GM19023 (cell line): ENCODE results near the gene DUSP22.
"Not testable (repeated sequence)": the region's sequence is repeated elsewhere in the genome, so short reads cannot be mapped to it uniquely, and the experiment has no call there.

ENCODE experiments used
- ATAC-seq: cut with Tn5 transposase; IDR thresholded peaks from one replicate; pipeline ENCODE4 v1.9.1; 2021; ENCODE audit warnings: mild to moderate bottlenecking, moderate library complexity; ENCODE audit not compliant: unreplicated experiment

The DUSP22 gene

DNA sequence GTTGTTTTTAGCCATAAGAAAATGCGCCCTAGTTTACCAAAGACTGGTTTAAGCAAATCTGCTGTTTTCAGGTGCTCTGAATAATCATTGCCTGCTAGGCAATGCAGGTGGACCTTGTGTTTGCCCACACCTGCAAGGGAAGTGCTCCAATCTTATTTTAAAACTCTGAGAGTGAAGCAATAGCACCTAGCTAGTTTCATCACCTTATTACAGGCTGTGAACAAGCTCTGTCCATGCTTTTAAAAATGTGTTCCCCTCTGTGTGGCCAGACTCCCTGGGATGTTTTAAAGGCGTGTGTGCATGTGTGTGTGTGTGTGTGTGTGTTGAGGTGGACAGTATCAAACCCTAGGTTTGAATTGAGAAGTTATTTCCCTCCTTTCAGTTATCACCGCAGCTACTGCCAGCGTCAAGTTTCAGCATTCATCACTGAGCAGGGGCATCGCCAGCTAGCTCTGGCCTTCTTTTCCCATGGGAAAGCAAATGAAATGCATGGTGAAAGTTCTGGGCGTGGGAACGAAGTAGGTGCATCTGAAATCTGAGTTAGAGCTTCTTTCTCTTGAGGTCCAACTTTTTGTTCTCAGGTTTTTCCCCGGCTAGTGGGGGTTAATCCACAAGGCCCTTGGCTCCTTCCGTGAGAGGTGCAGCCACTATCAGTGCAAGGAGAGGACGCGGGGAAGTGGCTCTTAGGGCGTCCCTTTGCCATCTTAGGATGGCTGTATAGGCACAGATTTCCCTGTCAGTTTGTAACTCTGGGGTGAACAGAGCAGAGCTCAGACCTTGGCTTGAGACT is 30.8 kb downstream of the DUSP22 start:
- ATAC-seq, result no peak

DNA sequence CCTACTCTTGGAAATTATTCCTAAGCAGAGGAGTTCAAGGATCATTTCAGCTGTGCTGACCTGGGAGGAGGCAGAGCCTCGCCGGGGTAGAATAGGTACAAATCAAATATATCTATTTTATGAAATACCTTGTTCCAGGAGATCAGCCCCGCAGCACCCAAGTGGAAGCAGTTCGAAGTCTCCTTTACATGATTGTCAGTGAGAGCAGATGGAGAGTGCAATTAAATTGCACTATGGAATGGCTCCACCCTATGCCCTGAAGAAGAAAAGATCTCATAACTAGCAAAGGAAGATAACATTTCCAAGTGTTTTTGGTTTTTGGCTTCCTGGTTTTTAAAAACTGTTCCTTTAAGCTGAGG is 31.4 kb downstream of the DUSP22 start:
- ATAC-seq, result no peak

DNA sequence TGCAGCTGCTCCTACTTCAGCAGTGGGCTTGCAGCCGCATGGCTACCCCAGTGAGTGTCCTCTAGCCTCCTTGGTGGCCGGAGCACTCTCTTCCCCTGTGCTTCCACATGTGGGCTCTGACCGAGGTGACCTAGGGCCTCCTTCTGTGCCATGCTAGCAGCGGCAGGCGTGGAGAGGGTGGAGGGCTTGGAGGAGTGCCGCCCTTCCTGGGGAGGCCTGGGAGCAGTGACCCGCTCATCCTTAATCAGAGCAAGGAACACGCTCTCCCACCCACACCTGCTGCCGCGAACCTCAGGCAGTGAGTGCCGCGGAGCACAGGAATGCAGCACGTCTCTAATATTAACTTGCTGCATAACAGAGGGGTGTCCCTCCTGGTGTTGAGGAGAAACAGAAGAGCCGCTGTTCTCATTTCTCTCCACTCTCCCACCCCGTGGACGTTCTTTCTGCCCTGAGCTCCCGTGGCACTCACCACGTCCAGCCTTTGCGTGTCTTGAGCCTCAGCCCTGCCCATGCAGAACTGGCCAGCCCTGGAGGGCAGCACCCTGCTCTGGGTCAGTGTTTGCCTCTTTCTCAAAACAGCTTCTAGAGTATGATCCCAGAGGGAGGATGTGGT is 31.9 kb downstream of the DUSP22 start:
- no peak for ATAC-seq

DNA sequence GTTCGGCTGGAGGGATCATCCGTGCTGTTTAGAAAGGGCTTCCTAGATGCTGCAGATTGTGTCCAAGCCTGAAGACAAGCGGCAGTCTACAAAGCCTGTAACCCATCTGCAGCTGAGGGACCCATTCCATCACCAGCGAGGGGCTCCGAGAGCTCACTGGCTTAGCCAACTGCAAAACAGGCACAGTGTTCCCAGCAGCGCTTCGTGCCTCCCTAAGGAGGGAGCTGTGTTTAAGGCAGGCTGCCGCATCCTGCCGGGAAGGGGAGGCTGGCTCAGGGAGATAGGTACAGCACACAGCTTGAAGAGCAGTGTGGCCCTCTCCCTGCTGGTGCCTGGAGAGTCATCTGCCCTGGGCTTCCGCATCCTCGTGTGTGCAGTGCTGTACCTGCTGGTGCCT is 32.4 kb downstream of the DUSP22 start:
- no peak for ATAC-seq

DNA sequence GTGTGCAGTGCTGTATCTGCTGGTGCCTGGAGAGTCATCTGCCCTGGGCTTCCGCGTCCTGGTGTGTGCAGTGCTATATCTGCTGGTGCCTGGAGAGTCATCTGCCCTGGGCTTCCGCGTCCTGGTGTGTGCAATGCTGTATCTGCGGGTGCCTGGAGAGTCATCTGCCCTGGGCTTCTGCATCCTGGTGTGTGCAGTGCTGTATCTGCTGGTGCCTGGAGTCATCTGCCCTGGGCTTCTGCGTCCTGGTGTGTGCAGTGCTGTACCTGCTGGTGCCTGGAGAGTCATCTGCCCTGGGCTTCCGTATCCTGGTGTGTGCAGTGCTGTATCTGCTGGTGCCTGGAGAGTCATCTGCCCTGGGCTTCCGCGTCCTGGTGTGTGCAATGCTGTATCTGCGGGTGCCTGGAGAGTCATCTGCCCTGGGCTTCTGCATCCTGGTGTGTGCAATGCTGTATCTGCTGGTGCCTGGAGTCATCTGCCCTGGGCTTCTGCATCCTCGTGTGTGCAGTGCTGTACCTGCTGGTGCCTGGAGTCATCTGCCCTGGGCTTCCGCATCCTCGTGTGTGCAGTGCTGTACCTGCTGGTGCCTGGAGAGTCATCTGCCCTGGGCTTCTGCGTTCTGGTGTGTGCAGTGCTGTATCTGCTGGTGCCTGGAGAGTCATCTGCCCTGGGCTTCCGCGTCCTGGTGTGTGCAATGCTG is 33.0 kb downstream of the DUSP22 start:
- not testable (repeated sequence) for ATAC-seq

DNA sequence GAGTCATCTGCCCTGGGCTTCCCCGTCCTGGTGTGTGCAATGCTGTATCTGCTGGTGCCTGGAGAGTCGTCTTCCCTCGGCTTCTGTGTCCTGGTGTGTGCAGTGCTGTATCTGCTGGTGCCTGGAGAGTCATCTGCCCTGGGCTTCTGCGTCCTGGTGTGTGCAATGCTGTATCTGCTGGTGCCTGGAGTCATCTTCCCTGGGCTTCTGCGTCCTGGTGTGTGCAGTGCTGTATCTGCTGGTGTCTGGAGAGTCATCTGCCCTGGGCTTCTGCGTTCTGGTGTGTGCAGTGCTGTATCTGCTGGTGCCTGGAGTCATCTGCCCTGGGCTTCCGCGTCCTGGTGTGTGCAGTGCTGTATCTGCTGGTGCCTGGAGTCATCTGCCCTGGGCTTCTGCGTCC is 33.8 kb downstream of the DUSP22 start:
- not testable (repeated sequence) for ATAC-seq

DNA sequence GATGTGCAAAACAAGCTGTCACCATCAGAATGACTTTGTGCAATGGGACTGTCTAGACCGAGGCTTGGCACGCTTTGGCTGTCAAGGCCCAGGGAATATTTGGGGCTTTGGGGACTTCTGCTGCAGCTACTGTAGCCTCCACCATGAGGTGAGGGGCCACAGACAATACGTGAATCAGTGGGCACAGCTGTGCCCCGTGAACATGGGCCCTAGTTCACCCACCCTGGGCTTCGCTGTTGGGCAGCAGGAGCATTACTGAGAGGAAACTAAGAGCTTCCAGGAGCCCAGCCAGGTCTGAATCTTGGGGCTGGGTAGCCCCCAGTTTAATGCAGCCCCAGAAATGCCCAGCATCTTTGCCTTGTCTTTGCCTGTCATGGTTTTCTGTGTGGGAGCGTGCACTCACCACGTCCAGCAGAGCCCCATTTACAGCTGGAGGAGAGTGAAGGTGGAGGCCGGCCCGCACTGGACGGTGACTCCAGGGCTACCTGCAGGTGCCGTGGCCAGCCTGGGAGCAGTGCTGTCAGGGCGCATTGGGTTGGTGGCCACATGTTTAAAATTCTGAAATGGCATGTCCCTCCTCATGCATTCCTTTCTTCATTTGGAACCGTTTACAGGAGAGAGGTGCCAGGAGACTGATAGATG is 34.7 kb downstream of the DUSP22 start:
- ATAC-seq, result no peak

DNA sequence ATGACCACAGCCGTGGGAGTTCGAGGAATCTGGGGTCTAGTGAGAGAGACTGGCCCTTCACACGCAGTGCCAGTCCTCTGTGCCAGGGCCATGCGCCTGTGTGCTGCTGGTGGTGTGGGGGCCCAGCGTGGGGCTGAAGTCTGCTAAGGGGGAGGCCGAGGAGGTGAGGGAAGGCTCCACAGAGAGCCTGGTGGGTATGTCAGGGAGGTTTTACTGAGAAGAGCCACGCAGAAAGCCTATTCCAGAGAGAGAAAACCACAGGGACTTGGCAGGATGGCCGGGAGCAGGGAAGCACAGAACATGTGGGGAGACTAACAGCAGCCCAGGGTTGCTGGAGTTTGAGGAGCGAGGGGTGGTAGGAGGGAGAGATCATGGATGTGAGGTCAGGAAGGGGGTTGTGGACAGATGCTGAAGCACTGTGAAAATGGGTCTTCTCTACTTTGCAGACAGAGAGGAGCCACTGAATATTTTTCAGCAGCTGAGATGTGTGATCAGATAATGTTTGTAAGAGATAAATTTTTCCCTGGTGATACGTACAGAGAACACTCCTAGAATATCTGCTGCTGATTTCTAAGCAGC is 35.3 kb downstream of the DUSP22 start:
- no peak for ATAC-seq

DNA sequence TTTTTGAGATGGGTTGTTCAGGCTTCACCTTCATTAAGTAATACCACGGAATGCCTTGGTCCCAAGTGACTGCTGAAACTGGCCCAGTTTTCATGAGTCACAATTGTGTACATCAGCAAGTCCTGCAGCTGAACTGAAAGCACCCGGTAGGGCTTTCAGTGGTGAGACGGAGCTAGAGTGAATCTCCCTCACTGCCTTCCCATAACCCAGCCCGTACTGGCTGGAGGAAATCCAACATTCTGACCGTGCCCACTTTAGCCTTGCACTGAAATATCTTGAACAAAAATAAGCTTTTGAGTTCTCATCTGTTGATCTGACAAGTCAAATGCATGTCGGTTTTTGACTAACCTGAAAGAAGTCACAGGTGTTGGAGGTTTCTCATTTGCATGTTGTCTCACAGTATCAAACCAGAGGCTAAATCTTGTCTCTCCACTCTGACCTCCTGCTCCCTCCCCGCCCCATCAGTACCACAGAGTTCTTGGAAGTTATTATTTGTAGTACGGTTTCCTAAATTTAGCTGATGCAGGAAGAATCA is 35.9 kb downstream of the DUSP22 start:
- ATAC-seq, result peak; percentile 63

DNA sequence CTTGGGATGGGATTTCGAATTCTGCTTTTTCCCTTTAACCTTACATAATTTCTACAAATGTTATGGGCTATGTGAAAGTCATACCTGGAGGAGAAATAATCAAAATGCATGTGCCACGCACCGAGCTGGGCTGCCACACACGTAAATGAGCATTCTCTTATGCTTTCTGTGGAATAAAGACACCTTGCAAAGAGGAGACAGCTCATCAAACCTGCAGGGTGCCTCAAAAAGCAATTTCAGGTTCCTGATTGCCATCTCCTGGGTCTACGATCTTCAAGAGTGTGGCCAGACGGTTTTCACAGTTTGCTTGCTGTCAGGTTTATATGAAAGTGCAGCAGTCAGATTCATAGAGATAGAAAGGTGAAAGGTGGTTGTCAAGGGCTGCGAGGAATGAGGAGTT is 36.6 kb downstream of the DUSP22 start:
- no peak for ATAC-seq

DNA sequence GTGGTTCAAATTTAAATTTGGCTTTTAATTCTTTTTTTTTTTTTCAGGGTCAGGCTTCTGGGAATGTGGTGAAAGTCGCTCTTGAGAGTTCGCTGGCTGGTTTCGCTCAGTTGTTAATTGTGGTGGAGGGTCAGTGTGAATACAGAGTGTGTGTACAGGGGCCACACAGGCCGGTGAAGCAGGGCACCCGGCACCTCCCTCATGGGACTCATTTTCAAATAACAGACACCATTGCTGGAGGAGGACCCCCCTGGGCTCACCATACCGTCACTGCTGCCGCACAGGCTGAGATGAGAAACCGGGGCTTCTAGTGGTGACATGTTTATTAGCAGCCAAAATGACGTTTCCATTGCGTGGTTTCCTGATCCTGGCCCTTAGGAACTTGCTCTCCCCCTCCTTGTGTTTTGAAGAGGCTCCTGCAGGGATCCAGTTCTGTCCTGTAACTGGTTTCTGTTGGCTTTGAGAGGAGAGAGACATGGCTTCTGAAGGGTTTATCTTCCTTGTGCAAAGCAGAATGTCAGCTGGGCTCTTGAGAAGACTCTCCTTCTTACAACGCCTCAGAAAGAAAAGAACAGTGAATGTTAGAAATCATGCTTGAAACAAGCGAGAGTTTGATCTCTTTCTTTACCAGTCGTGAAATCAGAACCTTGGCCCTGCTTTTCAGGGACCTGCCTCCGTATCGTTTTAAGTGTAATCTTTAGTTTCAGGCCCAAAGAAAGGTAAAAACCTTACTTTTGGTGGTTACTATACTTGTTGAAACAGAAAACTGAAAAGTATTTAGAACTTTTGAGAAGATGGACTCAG is 37.8 kb downstream of the DUSP22 start:
- ATAC-seq, result no peak

DNA sequence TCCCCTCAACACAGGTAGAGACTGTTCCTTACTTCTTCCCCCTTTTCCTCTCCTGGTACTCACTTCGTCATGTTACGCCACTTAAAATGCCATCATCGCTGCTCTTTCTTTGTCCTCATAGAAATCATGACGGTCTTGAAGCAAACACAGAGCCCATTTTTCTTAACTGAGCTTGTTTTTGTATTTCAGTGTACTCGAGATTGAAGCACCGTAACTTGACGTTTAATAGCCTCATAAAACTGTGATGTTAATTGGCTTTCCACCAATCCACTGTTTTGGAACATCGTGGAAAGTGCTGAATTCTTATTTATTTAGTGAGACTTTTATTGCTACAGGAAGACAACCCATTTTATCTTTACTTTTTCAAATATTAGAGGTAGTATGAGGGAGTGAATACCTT is 38.7 kb downstream of the DUSP22 start:
- ATAC-seq, result no peak

DNA sequence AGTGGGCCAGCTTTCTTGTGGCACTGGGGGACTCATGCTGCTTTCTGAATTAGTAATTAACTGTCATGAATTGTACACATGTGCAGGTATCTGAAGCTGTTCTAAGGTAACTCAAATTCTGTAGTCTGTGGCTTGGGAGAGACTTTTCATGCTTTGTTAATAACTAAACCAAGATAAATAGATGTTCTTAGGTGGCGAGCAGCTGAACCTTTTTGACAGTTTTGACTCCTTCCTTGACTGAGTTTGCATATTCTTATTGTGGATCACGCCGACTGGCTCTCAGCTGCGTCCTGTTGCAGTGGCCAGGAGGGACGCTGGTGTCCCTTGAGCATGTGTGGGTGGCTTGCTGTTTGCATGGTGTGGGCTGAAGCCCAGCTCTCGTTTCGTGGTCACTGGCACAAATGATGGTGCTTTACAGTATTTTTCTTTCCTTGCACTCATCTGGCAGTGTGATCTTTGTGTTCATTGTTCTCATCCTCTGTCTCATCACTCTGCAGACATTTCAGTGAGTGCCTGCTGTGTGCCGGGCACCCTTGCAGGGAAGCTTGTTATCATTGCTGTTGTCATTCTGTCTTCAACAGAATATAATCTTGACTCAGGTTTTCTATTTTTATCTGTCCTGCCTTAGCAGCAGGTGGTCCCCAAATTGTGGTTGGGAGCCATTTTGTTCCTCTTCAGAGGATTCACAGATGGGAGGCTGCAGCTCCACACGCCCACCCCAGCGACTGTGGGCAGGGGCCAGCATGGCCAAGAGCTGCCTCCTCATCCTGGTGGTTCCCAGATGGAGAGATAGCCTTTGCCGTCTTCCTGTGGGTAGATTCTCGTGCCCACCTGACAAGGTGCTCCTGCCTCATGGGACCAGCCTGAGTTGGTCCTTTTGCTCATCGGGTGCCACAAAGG is 39.6 kb downstream of the DUSP22 start:
- ATAC-seq, result peak; percentile 42

DNA sequence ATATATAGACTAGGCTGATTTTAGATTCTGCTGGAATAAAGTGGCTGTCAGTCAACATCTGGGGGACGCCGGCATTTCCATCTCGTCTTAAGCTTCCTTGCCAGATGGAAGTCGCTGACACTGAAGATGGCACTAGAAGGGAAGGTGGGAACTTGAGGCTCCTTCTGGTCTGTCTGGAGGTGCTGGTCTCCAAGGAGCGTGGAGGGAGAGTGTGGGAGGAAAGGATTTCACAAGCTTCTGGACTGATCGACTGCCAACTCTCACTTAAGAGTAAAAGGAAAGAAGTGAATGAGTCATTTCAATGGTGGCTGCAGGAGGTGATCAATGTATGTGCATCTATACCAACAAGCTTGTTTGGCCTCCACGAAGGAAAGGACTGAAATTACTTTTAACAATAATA is 40.4 kb downstream of the DUSP22 start:
- no peak for ATAC-seq

DNA sequence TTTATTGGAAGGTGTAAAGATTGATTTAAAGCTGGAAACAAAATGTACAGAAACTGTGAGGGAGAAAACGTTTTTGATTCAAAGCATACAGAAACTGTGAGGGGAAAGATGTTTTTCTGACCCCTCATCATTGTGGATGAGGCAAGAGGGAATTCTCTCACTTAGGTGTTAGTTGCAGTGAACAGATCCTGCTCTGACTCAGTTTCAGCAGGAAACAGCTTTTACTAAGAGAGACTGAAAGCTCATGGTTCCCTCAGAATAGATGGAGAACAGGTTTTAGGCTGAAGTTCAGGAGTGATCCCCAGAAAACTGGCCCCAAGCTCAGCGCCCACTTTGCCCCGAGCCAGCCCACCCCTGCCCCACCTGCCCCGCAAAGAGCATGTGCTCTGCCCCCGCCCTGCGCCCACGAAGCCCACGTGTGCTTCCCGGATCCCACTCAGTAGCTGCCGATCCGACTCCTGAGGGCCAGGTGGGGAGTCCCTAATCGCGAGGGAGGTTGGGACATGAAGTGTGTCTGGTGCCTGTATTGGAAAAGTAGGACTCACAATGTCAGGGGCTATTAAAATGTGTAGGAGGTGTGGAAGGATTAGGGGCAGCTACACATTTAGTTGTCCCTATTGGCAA is 41.2 kb downstream of the DUSP22 start:
- ATAC-seq, result no peak

DNA sequence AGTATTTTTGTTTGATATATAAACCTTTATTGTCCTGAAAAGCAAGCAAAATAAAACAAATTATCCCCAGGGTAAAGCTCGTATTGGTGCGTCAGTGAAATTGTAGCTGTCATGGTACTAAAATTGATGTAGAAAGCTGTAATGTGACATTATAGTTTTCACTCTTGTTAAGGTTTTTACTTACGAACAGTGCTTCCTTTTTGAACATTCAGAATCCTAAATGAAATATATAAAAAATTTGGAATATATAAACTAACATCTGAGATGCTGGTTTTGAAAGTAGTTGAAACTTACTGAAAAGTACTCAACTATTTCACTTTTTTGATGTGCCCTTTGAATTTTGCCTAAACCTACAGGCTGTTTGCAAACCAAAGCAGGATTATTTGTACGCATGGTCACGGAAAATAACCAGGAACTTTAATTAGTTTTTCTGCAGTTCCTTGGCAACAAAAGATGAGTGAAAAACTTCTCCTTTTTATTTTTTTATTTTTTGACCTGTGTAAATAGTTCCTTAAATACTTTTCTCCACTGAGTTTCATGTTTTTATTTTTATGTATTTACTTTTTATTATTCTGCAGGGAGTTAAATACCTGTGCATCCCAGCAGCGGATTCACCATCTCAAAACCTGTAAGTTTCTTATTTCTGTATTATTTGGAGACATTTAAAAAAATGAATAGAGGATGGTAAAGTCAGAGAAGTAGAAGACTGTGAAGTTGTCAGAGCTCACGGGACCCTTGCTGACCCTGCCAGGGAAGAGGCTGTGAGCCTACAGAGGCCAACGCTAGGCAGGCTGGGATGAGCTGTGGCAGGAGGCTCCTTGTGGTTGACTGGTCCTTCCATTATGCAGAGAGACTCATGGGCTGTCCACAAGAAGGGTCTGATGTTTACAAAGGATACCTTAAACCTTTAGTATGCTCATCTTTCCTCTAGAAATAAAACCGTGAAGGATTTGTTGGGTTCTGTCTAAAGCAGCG is 42.5 kb downstream of the DUSP22 start:
- ATAC-seq, result no peak

DNA sequence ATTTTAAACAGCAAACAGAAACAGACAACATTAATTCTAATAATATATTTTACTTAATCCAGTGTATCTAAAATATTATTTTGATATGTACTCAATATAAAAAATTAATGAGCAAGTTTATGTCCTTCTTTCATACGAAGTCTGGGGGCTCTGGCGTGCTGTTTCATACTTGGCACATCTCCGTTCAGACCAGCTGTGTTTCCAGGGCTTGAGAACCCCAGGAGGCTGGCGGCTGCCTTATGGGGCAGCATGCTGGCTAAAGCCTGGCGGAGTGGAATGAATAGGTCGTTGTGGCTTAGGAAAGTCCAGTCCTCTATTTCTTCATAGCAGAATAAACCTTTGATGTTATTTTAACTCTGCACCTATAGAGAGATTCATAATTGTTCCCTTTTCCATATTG is 43.3 kb downstream of the DUSP22 start:
- ATAC-seq, result no peak
